HUES48 (cell line): ENCODE measurements around the gene AGXT.

Experiments used
- H3K27ac ChIP-seq: one replicate; pipeline ENCODE4 v1.7.0; 2013; ENCODE audit warnings: low read depth, low read length, inconsistent platforms
- H3K27me3 ChIP-seq: 2 replicates; pipeline ENCODE4 v1.6.1; 2013; ENCODE audit warnings: mild to moderate bottlenecking, low read length; ENCODE audit not compliant: control insufficient read depth, insufficient read depth
- H3K36me3 ChIP-seq: 2 replicates; pipeline ENCODE4 v1.6.1; 2013; ENCODE audit warnings: low read length; ENCODE audit not compliant: control insufficient read depth, insufficient read depth
- H3K4me1 ChIP-seq: 2 replicates; pipeline ENCODE4 v1.6.1; 2013; ENCODE audit warnings: mild to moderate bottlenecking, low read length; ENCODE audit not compliant: control insufficient read depth, insufficient read depth
- H3K4me3 ChIP-seq: 2 replicates; pipeline ENCODE4 v1.5.1; 2013; ENCODE audit warnings: mild to moderate bottlenecking, low read depth, low read length
- H3K9ac ChIP-seq: 2 replicates; pipeline ENCODE4 v1.6.1; 2013; ENCODE audit warnings: mild to moderate bottlenecking, low read depth, low read length, moderate library complexity
- H3K9me3 ChIP-seq: 2 replicates; pipeline ENCODE4 v1.6.1; 2013; ENCODE audit warnings: low read length; ENCODE audit not compliant: control insufficient read depth, insufficient read depth

The AGXT gene

DNA sequence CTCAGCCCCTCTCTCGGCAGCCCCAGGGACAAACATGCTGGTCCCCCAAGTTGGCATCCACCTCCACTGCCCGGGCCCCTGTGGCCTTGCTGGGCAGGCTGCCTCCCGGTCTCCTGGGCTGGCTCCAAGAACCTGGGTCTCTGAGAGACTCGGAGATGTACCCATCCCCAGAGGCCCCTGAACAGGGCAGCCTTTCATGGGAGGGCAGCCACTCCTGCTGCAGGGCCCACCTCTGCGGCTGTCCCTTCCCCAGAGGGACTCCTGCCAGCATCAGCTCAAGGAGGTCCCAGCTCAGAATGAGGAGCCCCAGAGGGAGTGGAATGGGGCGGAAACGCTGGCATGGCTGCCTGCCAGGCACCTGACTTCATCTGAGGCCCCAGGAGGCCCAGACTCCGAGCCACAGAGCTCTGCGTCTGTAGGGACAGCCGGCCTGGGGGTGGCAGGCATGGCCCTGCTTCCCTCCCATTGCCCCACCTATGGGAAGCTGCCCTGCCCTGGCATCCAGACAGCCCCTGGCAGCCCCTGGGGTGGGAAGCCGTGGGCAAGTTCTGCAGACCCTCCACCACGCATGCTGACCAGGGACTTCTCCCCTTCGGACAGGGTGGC lies 36.7 kb downstream of the AGXT start:
- Histone ChIP-seq H3K9ac (no peak overlapping the region), H3K27me3 (no peaks in the 10 kb centered on the region), H3K9me3 (no peaks in the 10 kb centered on the region), H3K4me1 (no peaks in the 10 kb centered on the region), H3K4me3 (no peak overlapping the region), H3K27ac (no peak overlapping the region), H3K36me3 (no peaks in the 10 kb centered on the region)

DNA sequence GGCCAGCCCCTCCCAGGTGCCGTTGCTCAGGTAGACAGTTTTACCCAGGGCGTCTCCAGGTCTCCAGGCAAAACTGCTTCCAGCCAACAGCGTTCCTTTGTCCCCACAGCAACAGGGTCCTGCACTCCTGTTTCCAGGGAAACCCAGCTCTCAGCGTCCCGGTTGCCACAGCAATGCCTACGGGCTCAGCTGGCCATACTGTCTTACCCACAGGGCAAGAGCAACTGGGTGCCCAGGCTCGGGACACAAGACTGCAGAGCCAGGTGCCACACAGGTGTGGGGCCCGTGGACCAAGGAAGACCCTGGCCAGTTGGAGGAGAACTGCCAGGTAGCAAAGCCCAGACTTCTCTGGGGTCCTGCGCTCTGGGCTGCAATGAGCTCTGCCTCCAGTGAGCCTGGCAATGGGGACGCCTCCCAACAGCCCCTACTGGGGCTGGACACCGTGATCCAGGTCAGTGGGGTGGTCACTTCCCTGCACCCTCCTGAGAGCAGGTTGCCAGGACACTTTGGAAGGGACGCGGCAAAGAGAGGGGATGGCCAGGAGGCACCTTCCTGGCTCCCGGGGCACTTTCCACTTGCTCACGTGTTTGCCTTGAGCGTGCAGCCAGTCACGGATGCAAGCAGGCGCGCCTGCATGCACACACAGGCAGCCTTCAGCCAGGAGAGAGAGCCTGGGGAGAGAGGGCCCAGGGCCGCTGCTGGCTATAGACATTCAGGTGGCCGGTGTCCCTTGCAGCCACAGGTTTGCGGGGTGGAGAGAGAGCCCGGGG lies 37.7 kb downstream of the AGXT start, which contains the start of gene CROCC2:
TSS of gene CROCC2 (plus strand) at position 196 of the 770 bp plus-strand sequence. CDS start at position 374, 178 bp downstream.
- Histone ChIP-seq H3K4me3 (no peak within 1 kb of the TSS), H3K27me3 (no peaks in the 10 kb centered on the region), H3K9me3 (no peaks in the 10 kb centered on the region), H3K27ac (no peak within 1 kb of the TSS), H3K4me1 (no peaks in the 10 kb centered on the region), H3K36me3 (no peaks in the 10 kb centered on the region), H3K9ac (no peak within 1 kb of the TSS)

- Histone ChIP-seq H3K27me3 (no peaks in the 10 kb centered on the region), H3K4me1 (no peaks in the 10 kb centered on the region), H3K36me3 (no peaks in the 10 kb centered on the region), H3K4me3 (no peak overlapping the region), H3K9ac (no peak overlapping the region), H3K27ac (no peak overlapping the region), H3K9me3 (no peaks in the 10 kb centered on the region)
These were observed 38.4 kb downstream of the AGXT start for GRCh38 chr2:240906911-240907590.

DNA sequence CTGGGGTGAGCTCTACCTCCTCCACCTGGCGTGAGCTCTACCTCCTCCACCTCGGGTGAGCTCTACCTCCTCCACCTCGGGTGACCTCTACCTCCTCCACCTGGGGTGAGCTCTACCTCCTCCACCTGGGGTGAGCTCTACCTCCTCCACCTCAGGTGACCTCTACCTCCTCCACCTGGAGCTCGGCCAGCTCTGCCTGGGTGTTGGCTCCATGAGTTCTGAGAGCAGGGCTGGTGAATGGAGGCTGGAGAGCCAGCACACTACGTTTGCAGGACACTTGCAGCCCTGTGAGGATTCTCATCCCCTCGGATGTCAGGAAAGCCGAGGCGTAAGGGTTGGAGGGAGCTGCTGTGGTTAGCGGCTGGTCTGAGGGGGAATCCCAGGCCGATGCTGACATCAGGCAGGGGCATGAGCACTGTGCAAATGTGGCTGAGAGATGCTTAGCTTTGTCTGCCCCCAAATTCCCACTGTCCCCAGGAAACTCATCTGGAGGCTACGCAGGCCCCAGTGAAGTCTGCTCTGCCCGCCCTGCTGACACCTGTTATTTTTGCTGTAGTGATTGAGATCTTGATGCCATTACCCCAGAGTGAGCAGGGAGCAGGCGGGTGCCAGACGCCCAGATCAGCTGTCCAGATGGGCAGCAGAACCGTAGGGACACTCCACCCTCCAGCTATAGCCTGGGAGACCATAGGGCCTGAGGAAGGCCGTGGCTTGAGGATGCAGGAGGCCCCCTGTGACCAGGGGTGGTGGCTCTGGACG lies 40.8 kb downstream of the AGXT start:
- Histone ChIP-seq H3K9ac (no peak overlapping the region), H3K36me3 (no peaks in the 10 kb centered on the region), H3K27me3 (no peaks in the 10 kb centered on the region), H3K27ac (no peak overlapping the region), H3K4me1 (no peaks in the 10 kb centered on the region), H3K9me3 (no peaks in the 10 kb centered on the region), H3K4me3 (no peak overlapping the region)

GRCh38 chr2:240911641-240912265 lies 43.1 kb downstream of the AGXT start:
- Histone ChIP-seq H3K4me3 (no peak overlapping the region), H3K27me3 (peaks cover 13% of the 10 kb centered on the region), H3K27ac (no peak overlapping the region), H3K9me3 (no peaks in the 10 kb centered on the region), H3K9ac (no peak overlapping the region), H3K4me1 (peaks cover 1% of the 10 kb centered on the region; the same call in 1 of the 2 replicates), H3K36me3 (no peaks in the 10 kb centered on the region)

- no peak overlapping the region for H3K27ac ChIP-seq
- no peaks in the 10 kb centered on the region for H3K36me3 ChIP-seq
- H3K27me3 ChIP-seq = peaks cover 13% of the 10 kb centered on the region
- no peaks in the 10 kb centered on the region for H3K9me3 ChIP-seq
- no peak overlapping the region for H3K9ac ChIP-seq
- peaks cover 4% of the 10 kb centered on the region; the same call in 1 of the 2 replicates for H3K4me1 ChIP-seq
- no peak overlapping the region for H3K4me3 ChIP-seq
These were observed 44.5 kb downstream of the AGXT start for GRCh38 chr2:240912878-240913809.

- H3K4me1 ChIP-seq = peaks cover 4% of the 10 kb centered on the region; the same call in 1 of the 2 replicates
- H3K36me3 ChIP-seq = no peaks in the 10 kb centered on the region
These were observed 45.4 kb downstream of the AGXT start for GRCh38 chr2:240913810-240914644.

DNA sequence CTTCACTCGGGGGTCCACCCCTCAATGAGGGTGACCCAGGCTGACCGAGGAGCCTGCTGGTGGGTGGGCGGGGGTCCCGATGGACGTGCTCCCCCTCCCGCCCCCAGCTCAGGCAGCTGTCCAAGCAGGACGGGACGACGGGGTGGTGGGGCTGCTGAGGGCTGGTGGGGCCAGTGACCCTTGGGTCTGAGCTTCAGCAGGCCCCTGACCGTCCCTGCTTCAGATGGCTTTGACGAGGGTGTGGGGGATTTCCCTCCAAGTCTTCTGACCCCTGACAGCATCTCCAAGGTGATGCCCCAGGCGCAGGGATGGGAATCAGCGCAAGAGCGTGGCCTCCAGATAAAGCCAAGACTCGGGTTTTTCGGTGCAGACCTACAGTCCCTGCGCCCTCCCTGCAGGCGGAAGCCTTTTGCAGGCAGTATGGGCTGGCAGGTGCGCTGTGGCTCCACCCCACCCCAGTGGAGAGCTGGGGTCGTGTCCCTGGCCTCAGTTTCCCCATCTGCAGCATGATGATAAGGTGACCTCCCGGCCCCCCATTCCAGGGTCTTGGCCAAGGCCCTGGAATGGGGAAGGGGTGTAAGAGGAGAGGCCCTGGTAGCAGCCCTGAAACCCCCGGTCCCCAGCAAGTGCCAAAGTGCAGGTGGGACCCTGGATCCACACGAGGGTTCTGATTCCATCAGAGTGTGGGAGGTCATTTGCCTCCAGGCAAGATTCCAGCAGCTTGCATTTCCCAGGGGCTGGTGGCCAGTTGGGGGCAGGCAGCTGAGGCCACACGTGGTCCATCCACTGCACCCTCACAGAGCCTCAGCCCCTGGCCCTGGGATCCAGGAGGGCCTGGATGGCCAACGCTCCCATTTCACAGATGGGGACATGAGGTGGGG lies 46.3 kb downstream of the AGXT start:
- H3K9ac ChIP-seq = no peak overlapping the region
- H3K36me3 ChIP-seq = no peaks in the 10 kb centered on the region
- no peaks in the 10 kb centered on the region for H3K9me3 ChIP-seq
- no peak overlapping the region for H3K27ac ChIP-seq
- H3K4me3 ChIP-seq = no peak overlapping the region
- peaks cover 4% of the 10 kb centered on the region; the same call in 1 of the 2 replicates for H3K4me1 ChIP-seq
- H3K27me3 ChIP-seq = peaks cover 13% of the 10 kb centered on the region

More at GRCh38 chr2:240913810-240914644, 45.4 kb downstream of the AGXT start:
- no peaks in the 10 kb centered on the region for H3K9me3 ChIP-seq
- no peak overlapping the region for H3K27ac ChIP-seq
- peaks cover 13% of the 10 kb centered on the region for H3K27me3 ChIP-seq
- H3K4me3 ChIP-seq = no peak overlapping the region
- H3K9ac ChIP-seq = no peak overlapping the region
